ENCODE measurements around the gene CFAP107. TPM values are rescaled to one million over a fixed set of nuclear protein-coding genes. Genes with fewer than 3 reads are reported as not detected.

The CFAP107 gene
- total and polyA plus RNA-seq, 2 experiments from 2014 or later, result not detected

DNA sequence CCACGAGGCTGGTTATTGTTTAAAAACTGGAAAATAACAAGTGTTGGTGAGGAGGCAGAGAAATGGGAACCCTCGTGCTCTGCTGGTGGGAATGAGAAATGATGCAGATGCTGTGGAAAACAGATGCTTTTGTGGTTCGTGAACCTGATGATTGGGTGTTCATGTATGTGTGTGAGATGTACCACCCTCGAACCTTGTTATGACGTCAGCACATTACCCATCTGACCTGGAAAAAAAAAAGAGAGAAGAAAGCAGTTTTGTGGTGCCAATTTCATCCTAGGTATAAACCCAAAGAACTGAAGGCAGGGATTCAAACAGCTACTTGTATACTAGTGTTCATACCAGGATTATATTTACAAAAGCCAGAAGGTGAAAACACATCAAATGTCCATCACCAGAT lies 6.4 kb upstream of the CFAP107 start:
- Histone ChIP-seq H3K4me1 (ENCODE audit: insufficient read depth) (no peaks in the 10 kb centered on the region), H3K9me3 (ENCODE audit: low read depth) (no peaks in the 10 kb centered on the region), H3K9me2 (replicated peaks; ENCODE audit: insufficient read depth) (no peaks in the 10 kb centered on the region), H3K27ac (no peak overlapping the region), H2AFZ (no peak overlapping the region), H3K4me2 (no peak overlapping the region), H3K79me2 (no peaks in the 10 kb centered on the region), H3K36me3 (replicated peaks; ENCODE audit: insufficient read depth, low read depth) (no peaks in the 10 kb centered on the region), H3K27me3 (no peaks in the 10 kb centered on the region), H3K4me3 (no peak overlapping the region), H4K20me1 (ENCODE audit: insufficient read depth, poor library complexity, severe bottlenecking) (no peaks in the 10 kb centered on the region)
- TF ChIP-seq, protein P1, sequence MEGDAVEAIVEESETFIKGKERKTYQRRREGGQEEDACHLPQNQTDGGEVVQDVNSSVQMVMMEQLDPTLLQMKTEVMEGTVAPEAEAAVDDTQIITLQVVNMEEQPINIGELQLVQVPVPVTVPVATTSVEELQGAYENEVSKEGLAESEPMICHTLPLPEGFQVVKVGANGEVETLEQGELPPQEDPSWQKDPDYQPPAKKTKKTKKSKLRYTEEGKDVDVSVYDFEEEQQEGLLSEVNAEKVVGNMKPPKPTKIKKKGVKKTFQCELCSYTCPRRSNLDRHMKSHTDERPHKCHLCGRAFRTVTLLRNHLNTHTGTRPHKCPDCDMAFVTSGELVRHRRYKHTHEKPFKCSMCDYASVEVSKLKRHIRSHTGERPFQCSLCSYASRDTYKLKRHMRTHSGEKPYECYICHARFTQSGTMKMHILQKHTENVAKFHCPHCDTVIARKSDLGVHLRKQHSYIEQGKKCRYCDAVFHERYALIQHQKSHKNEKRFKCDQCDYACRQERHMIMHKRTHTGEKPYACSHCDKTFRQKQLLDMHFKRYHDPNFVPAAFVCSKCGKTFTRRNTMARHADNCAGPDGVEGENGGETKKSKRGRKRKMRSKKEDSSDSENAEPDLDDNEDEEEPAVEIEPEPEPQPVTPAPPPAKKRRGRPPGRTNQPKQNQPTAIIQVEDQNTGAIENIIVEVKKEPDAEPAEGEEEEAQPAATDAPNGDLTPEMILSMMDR (IDR thresholded peaks at IDR 0.05; ENCODE audit: poor library complexity), result no peak
- no peak for TF ChIP-seq EZH2phosphoT487 (IDR thresholded peaks at IDR 0.05; ENCODE audit: low read depth, severe bottlenecking, unreplicated experiment)
- TF ChIP-seq EZH2 (IDR thresholded peaks at IDR 0.05; ENCODE audit: borderline replicate concordance), result no peak
- DNase-seq (ENCODE audit: low spot score), result no peak
- WGBS (ENCODE audit: low lambda C conversion rate, missing lambda C conversion rate), result 83% methylated on average over 5 of the region's 5 CpGs

DNA sequence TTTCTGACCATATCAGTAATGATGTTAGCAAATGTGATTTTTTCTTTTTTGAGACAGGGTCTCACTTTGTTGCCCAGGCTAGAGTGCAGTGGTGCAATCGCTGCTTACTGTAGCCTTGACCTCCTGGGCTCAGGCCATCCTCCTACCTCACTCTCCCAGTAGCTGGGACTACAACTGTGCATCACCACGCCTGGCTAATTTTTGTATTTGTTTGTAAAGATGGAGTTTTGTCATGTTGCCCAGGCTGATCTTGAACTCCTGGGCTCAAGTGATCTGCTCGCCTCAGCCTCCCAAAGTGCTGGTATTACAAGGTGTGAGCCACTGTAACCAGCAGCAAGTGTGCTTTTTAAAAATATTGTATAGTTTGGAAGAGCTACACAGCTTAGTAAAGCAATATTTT lies 4.1 kb upstream of the CFAP107 start:
- no peaks in the 10 kb centered on the region for H3K4me1 ChIP-seq (ENCODE audit: insufficient read depth)
- no peak for DNase-seq (ENCODE audit: low spot score)
- WGBS (ENCODE audit: low lambda C conversion rate, missing lambda C conversion rate), result 93% methylated on average over 3 of the region's 3 CpGs
- H3K4me2 ChIP-seq, result no peak overlapping the region
- no peak overlapping the region for H3K27ac ChIP-seq
- TF ChIP-seq, protein P1 (IDR thresholded peaks at IDR 0.05; ENCODE audit: poor library complexity), result no peak
- TF ChIP-seq EZH2 (IDR thresholded peaks at IDR 0.05; ENCODE audit: borderline replicate concordance) (no peak), EZH2phosphoT487 (IDR thresholded peaks at IDR 0.05; ENCODE audit: low read depth, severe bottlenecking, unreplicated experiment) (no peak)
- H2AFZ ChIP-seq, result no peak overlapping the region
- H4K20me1 ChIP-seq (ENCODE audit: insufficient read depth, poor library complexity, severe bottlenecking), result no peaks in the 10 kb centered on the region
- H3K36me3 ChIP-seq (replicated peaks; ENCODE audit: insufficient read depth, low read depth), result no peaks in the 10 kb centered on the region
- no peaks in the 10 kb centered on the region for H3K9me2 ChIP-seq (replicated peaks; ENCODE audit: insufficient read depth)
- H3K79me2 ChIP-seq, result no peaks in the 10 kb centered on the region
- H3K27me3 ChIP-seq, result no peaks in the 10 kb centered on the region
- no peak overlapping the region for H3K4me3 ChIP-seq
- H3K9me3 ChIP-seq (ENCODE audit: low read depth), result no peaks in the 10 kb centered on the region

DNA sequence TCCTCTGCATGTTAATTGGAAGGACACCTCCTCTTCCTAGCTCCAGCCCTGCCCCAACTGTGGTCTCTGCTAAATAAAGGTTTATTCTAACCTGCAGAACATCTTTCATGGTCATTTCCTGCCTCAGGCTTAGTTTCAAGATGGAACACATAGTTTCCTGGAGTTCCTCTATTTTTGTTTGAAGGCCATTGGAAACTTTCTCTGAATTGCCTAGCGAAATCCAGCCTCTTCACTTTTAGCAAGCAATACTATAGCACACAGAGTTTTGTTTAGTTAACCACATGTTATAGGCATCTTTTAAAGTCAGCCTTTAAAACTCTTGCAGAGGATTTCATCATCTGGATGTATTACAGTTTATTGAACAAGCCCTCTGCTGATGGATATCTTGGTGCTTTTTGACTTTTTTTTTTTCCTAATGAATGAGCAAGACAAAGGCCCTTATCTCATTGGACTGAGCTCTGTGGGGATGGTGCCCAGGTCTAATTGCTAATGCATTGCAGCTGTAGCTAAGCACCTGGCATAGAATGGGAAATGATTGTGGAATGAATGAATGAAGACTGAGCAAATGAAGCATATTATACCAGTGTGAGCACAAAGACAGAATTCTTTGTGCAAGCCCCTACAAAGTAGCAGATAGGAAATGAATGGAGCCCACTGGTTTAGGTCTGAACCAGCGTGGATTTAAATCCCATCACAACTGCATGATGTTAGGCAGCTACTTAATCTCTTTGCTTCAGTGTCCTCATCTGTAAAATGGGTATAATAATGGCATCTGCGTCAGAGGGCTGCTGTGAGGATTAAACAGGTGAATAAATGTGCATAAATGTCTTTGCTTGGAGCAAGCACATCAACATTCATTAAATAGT lies 641 bp upstream of the CFAP107 start:
- WGBS (ENCODE audit: low lambda C conversion rate, missing lambda C conversion rate), result 70% methylated on average over 3 of the region's 3 CpGs
- H3K4me1 ChIP-seq (ENCODE audit: insufficient read depth), result no peaks in the 10 kb centered on the region
- H3K9me3 ChIP-seq (ENCODE audit: low read depth), result peaks cover 15% of the 10 kb centered on the region
- no peaks in the 10 kb centered on the region for H3K79me2 ChIP-seq
- H3K4me2 ChIP-seq, result no peak overlapping the region
- H3K4me3 ChIP-seq, result no peak overlapping the region
- no peaks in the 10 kb centered on the region for H4K20me1 ChIP-seq (ENCODE audit: insufficient read depth, poor library complexity, severe bottlenecking)
- no peak overlapping the region for H3K27ac ChIP-seq
- no peak for DNase-seq (ENCODE audit: low spot score)
- no peaks in the 10 kb centered on the region for H3K9me2 ChIP-seq (replicated peaks; ENCODE audit: insufficient read depth)
- H3K27me3 ChIP-seq, result no peaks in the 10 kb centered on the region
- H2AFZ ChIP-seq, result no peak overlapping the region
- H3K36me3 ChIP-seq (replicated peaks; ENCODE audit: insufficient read depth, low read depth), result no peaks in the 10 kb centered on the region
- TF ChIP-seq EZH2 (IDR thresholded peaks at IDR 0.05; ENCODE audit: borderline replicate concordance), result no peak

DNA sequence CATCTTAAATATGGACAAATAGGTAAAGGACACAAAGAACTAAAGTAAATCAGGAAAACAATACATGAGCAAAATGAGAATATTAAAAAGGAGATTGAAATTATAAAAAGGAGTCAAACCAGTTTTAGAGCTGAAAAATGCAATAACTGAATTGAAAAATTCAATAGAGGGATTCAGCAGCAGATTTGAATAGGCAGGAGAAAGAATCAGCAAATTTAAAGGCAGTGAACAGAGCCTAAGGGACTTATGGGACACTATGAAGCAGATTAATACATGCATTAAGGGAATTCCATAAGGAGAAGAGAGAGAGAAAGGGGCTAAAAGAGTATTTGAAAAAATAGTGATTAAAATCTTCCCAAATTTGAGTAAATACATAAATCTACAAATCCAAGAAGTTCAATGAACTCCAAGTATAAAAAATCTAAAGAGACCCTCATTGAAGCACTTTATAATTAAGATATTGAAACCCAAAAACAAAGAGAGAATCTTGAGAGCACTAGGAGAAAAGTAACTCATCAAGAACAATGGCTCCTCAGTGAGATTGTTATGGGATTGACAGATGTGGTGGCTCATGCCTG lies 2.9 kb downstream of the CFAP107 start:
- Histone ChIP-seq H3K27ac (no peak overlapping the region), H3K9me2 (replicated peaks; ENCODE audit: insufficient read depth) (no peaks in the 10 kb centered on the region), H3K4me2 (no peak overlapping the region), H3K27me3 (no peaks in the 10 kb centered on the region), H3K4me3 (no peak overlapping the region), H3K9me3 (ENCODE audit: low read depth) (peaks cover 17% of the 10 kb centered on the region), H3K4me1 (ENCODE audit: insufficient read depth) (no peaks in the 10 kb centered on the region), H2AFZ (no peak overlapping the region), H4K20me1 (ENCODE audit: insufficient read depth, poor library complexity, severe bottlenecking) (no peaks in the 10 kb centered on the region), H3K79me2 (no peaks in the 10 kb centered on the region), H3K36me3 (replicated peaks; ENCODE audit: insufficient read depth, low read depth) (no peaks in the 10 kb centered on the region)
- no peak for DNase-seq (ENCODE audit: low spot score)
- TF ChIP-seq EZH2 (IDR thresholded peaks at IDR 0.05; ENCODE audit: borderline replicate concordance) (no peak), EZH2phosphoT487 (IDR thresholded peaks at IDR 0.05; ENCODE audit: low read depth, severe bottlenecking, unreplicated experiment) (no peak)
- TF ChIP-seq, protein P1 (IDR thresholded peaks at IDR 0.05; ENCODE audit: poor library complexity), result no peak

Data from hepatocyte (in vitro differentiated cells).